ENCODE results near the gene NFATC2.
"Not testable (repeated sequence)": the region's sequence is repeated elsewhere in the genome, so short reads cannot be mapped to it uniquely, and the experiment has no call there.

Gene NFATC2

GRCh38 chr20:51346686-51347485 is 195.6 kb downstream of the NFATC2 start:
- no peak for DNase-seq

- no peak for DNase-seq
Observed at GRCh38 chr20:51345601-51346101, 196.9 kb downstream of the NFATC2 start.

GRCh38 chr20:51343802-51344201 is 198.7 kb downstream of the NFATC2 start:
- not testable (repeated sequence) for DNase-seq

- DNase-seq, result no peak
Observed at GRCh38 chr20:51342510-51343236, 199.8 kb downstream of the NFATC2 start.

GRCh38 chr20:51341581-51341980 is 200.9 kb downstream of the NFATC2 start:
- no peak for DNase-seq

- no peak for DNase-seq
Observed at GRCh38 chr20:51340451-51340840, 202.1 kb downstream of the NFATC2 start.

- DNase-seq, result no peak
Observed at GRCh38 chr20:51339721-51340450, 202.6 kb downstream of the NFATC2 start.

GRCh38 chr20:51338692-51339440 is 203.7 kb downstream of the NFATC2 start:
- no peak for DNase-seq

GRCh38 chr20:51337126-51337805 is 205.3 kb downstream of the NFATC2 start:
- no peak for DNase-seq

All from SHP77 treated with DMSO at 0.1 percent for 48 hours (cell line).